ENCODE measurements around the gene FABP3. TPM values are rescaled to one million over a fixed set of nuclear protein-coding genes. Genes with fewer than 3 reads are reported as not detected.

The FABP3 gene
- polyA plus RNA-seq, 3 donors: not detected

DNA sequence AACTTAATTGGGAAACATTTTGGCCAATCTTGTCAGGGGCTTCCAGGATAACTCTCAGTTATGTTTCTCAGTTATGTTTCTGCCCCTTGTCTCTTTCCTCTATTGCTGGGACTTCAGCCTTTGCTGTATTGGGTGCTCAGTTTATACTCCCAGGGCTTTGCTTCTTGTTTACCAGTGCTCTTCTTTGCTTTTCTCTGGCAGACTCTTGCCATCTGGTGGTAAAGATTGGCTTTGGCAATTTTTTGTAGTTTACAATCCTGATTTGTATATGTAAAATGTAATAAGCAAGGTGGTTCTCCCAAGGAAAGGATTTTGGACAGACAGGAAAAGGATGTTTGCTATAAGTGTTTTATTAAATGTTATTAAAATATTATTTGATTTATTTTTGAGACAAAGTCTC, 37.9 kb downstream of the FABP3 start:
- Histone ChIP-seq H3K27me3 (ENCODE audit: control insufficient read depth in 2 of 2, insufficient read depth in 2 of 2, low read length in 2 of 2) (no peaks in the 10 kb centered on the region), H3K36me3 (replicated peaks in 1 of 2; ENCODE audit: control insufficient read depth in 1 of 2, insufficient read depth in 2 of 2, low read length in 2 of 2) (peaks cover 14 to 32% of the 10 kb centered on the region in 2 donors)

DNA sequence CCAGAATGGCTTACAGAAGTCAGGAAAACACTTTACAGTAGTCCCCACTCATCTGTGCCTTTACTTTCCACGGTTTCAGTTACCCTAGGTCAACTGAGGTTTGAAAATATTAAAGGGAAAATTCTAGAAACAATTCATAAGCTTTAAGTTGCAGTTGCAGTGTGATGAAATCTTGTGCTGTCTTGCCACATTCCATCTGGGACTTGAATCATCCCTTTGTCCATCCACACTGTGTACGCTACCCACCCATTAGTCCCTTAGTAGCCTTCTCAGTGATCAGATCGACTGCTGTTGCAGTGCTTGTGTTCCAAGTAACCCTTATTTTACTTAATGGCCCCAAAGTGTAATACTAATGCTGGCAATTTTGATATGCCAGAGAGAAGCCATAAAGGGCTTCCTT, 45.5 kb downstream of the FABP3 start:
- H3K4me3 Mint-ChIP-seq: no peak overlapping the region

More for the DNA sequence above, 37.9 kb downstream of the FABP3 start:
- Histone ChIP-seq H4K20me1 (ENCODE audit: insufficient read depth, low read length) (peaks cover 3% of the 10 kb centered on the region), H3K79me2 (ENCODE audit: insufficient read depth, low read length) (no peaks in the 10 kb centered on the region), H2AFZ (ENCODE audit: insufficient read depth, low read depth, low read length, poor library complexity, severe bottlenecking) (no peak overlapping the region), H3K9me3 (replicated peaks in 1 of 2; ENCODE audit: control insufficient read depth in 1 of 2, insufficient read depth in 1 of 2, low read length in 2 of 2) (no peaks in the 10 kb centered on the region), H3K4me3 (replicated peaks in 1 of 3; ENCODE audit: low read depth in 2 of 3, low read length in 3 of 3) (no peak overlapping the region), H3K9ac (ENCODE audit: insufficient read depth, low read length, poor library complexity, severe bottlenecking) (no peak overlapping the region), H3K4me1 (ENCODE audit: control insufficient read depth in 1 of 2, insufficient read depth in 2 of 2, low read length in 2 of 2) (no peaks in the 10 kb centered on the region), H3K27ac (ENCODE audit: low read depth in 1 of 2, low read length in 2 of 2) (no peak overlapping the region), H3K4me2 (replicated peaks; ENCODE audit: extremely low read depth, low read length, poor library complexity, severe bottlenecking) (no peak overlapping the region)
- Mint-ChIP-seq H3K27ac (no peak overlapping the region), H3K4me3 (no peak overlapping the region), H3K36me3 (peaks cover 38% of the 10 kb centered on the region in 2 donors), H3K9me3 (peaks cover 0 to 2% (median 0%) of the 10 kb centered on the region in 7 donors), H3K4me1 (peaks cover 8% of the 10 kb centered on the region), H3K27me3 (ENCODE audit: low read depth in 3 of 3) (peaks cover 0 to 2% (median 0%) of the 10 kb centered on the region in 3 donors)
- intact Hi-C loops (cut with micrococcal nuclease): no loop called here
- no peak for DNase-seq
- TF ChIP-seq, protein P1, sequence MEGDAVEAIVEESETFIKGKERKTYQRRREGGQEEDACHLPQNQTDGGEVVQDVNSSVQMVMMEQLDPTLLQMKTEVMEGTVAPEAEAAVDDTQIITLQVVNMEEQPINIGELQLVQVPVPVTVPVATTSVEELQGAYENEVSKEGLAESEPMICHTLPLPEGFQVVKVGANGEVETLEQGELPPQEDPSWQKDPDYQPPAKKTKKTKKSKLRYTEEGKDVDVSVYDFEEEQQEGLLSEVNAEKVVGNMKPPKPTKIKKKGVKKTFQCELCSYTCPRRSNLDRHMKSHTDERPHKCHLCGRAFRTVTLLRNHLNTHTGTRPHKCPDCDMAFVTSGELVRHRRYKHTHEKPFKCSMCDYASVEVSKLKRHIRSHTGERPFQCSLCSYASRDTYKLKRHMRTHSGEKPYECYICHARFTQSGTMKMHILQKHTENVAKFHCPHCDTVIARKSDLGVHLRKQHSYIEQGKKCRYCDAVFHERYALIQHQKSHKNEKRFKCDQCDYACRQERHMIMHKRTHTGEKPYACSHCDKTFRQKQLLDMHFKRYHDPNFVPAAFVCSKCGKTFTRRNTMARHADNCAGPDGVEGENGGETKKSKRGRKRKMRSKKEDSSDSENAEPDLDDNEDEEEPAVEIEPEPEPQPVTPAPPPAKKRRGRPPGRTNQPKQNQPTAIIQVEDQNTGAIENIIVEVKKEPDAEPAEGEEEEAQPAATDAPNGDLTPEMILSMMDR (IDR thresholded peaks at IDR 0.05): peak; percentile 16

More for the DNA sequence above, 45.5 kb downstream of the FABP3 start:
- peaks cover 17 to 37% of the 10 kb centered on the region in 2 donors for H3K36me3 Mint-ChIP-seq
- H3K9ac ChIP-seq (ENCODE audit: insufficient read depth, low read length, poor library complexity, severe bottlenecking): no peak overlapping the region
- no peak overlapping the region for H3K4me2 ChIP-seq (replicated peaks; ENCODE audit: extremely low read depth, low read length, poor library complexity, severe bottlenecking)
- peaks cover 0 to 1% (median 0%) of the 10 kb centered on the region in 3 donors for H3K27me3 Mint-ChIP-seq (ENCODE audit: low read depth in 3 of 3)
- intact Hi-C loops (cut with micrococcal nuclease): no loop called here
- no peaks in the 10 kb centered on the region for H3K4me1 Mint-ChIP-seq
- TF ChIP-seq, protein P1 (IDR thresholded peaks at IDR 0.05): no peak
- H4K20me1 ChIP-seq (ENCODE audit: insufficient read depth, low read length): no peaks in the 10 kb centered on the region
- H3K4me1 ChIP-seq (ENCODE audit: control insufficient read depth in 1 of 2, insufficient read depth in 2 of 2, low read length in 2 of 2): no peaks in the 10 kb centered on the region
- no peaks in the 10 kb centered on the region for H3K79me2 ChIP-seq (ENCODE audit: insufficient read depth, low read length)
- WGBS (ENCODE audit: insufficient coverage): 80% methylated on average over 1 of the region's 3 CpGs
- no peak overlapping the region for H3K4me3 ChIP-seq (replicated peaks in 1 of 3; ENCODE audit: low read depth in 2 of 3, low read length in 3 of 3)
- peaks cover 13 to 17% of the 10 kb centered on the region in 2 donors for H3K36me3 ChIP-seq (replicated peaks in 1 of 2; ENCODE audit: control insufficient read depth in 1 of 2, insufficient read depth in 2 of 2, low read length in 2 of 2)
- no peaks in the 10 kb centered on the region for H3K27me3 ChIP-seq (ENCODE audit: control insufficient read depth in 2 of 2, insufficient read depth in 2 of 2, low read length in 2 of 2)
- no peak overlapping the region for H3K27ac ChIP-seq (ENCODE audit: low read depth in 1 of 2, low read length in 2 of 2)
- H3K27ac Mint-ChIP-seq: no peak overlapping the region
- DNase-seq: no peak
- no peaks in the 10 kb centered on the region for H3K9me3 ChIP-seq (replicated peaks in 1 of 2; ENCODE audit: control insufficient read depth in 1 of 2, insufficient read depth in 1 of 2, low read length in 2 of 2)
- peaks cover 0 to 2% (median 0%) of the 10 kb centered on the region in 7 donors for H3K9me3 Mint-ChIP-seq
- no peak overlapping the region for H2AFZ ChIP-seq (ENCODE audit: insufficient read depth, low read depth, low read length, poor library complexity, severe bottlenecking)
